NCI-H1092 (cell line): ENCODE data around the gene CES3.
"Not testable (repeated sequence)": the region's sequence is repeated elsewhere in the genome, so short reads cannot be mapped to it uniquely, and the experiment has no call there.

Experiments
- DNase-seq: peaks from one replicate; lab custom pipeline; 2025; lab: John Stamatoyannopoulos, UW

Gene CES3

GRCh38 chr16:66946974-66947301, 14.1 kb upstream of the CES3 start:
- DNase-seq = no peak

- DNase-seq = peak; percentile 36
These were observed 13.6 kb upstream of the CES3 start for GRCh38 chr16:66947302-66948065.

DNA sequence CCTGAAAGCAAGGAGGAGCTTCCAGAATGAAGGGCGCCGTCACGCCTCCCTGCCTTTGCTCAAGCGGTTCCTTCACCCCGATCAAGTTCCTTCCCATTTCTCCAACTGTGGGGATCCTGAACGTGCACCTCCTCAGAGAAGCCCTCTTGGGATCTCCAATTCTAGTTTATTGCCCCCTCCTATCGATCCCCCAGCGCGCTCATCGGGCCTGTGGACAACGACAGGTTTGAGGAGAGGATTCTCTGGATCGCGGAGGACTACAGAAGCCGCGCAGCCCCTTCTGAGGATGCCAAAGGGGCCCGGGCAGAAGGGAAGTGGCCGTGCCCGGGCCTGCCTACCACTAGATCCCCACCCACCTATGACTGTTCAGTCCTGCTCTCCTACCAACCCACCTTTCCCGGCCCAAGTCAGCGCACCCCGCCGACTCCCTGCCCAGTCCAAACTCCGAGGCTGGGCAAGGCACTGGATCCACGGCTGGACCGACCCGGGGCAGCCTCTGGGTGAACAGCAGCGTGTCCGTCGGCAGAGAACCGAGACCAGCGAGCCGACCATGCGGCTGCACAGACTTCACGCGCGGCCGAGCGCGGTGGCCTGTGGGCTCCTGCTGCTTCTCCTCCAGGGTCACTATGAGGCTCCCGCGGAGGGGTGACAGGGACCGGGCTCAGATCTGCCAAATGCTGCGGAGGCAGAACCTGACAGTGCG, 12.8 kb upstream of the CES3 start:
- no peak for DNase-seq

- no peak for DNase-seq
These were observed 12.2 kb upstream of the CES3 start for GRCh38 chr16:66948837-66949225.

DNA sequence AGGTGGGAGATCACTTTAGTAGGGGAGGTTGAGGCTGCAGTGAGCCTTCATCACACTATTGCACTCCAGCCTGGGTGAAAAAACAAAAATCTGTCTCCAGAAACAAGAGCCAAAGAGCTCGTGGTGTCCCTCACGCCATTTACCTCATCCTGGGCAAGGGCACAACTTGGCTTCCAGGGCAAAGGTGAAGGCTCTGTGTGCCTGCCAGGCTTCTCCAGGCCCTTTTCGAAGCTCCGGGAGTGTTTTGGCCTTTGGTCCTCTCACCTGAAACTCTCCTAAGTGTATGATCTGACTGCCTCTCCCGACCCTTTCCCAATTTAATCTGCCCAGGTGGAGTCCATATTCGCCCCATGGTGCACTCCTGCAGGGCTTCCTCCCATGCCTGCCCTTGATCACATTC, 11.6 kb upstream of the CES3 start:
- no peak for DNase-seq

- no peak for DNase-seq
These were observed 10.6 kb upstream of the CES3 start for GRCh38 chr16:66950437-66950836.

- DNase-seq = no peak
These were observed 9.9 kb upstream of the CES3 start for GRCh38 chr16:66950971-66951790.

GRCh38 chr16:66952430-66953110, 8.5 kb upstream of the CES3 start:
- DNase-seq = no peak

- no peak for DNase-seq
These were observed 7.5 kb upstream of the CES3 start for GRCh38 chr16:66953462-66954096.

GRCh38 chr16:66954097-66954659, 6.9 kb upstream of the CES3 start:
- DNase-seq = peak; percentile 49

GRCh38 chr16:66955363-66956153, 5.5 kb upstream of the CES3 start:
- DNase-seq = not testable (repeated sequence)

GRCh38 chr16:66956154-66956457, 5.0 kb upstream of the CES3 start:
- not testable (repeated sequence) for DNase-seq

DNA sequence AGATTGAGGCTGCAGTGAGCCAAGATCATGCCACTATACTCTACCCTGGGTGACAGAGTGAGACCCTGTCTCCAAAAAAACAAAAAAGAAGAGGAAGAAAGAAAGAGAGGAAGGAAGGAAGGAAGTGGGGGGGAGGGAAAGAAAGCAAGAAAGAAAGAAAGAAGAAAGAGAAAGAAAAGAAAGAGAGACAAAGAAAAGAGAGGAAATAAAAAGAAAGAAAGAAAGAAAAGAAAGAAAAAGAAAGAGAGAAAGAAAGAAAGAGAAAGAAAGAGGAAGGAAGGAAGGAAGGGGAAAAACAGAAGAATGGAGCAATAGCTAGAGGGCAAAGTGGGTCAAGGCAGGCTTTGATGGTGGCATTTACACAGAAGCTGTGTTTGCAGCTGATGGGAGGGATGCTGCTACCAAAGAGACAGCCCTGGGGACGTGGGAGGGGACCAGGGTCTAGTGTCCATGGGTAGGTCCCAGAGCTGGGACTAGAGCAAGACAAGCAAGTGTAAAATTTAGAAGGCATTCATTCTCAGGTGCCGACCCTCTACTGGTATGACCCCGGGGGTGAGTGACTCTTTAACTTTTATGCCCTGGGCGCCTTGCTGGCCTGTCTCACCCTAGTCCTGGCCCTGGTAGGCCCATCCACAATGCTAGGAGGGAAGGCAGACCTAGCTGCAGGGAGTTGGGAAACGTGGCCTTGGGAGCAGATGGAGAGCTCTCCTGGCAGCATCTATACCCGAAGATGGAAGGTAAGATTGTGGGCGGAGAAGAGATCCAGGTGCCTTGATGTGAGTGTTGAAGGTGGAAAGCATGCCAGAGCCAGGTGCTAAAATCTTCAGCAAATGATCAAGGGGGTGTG, 2.0 kb upstream of the CES3 start:
- DNase-seq = no peak

GRCh38 chr16:66959704-66960161, 1.3 kb upstream of the CES3 start:
- DNase-seq = no peak

GRCh38 chr16:66960270-66960669, 796 bp upstream of the CES3 start:
- DNase-seq = no peak

DNA sequence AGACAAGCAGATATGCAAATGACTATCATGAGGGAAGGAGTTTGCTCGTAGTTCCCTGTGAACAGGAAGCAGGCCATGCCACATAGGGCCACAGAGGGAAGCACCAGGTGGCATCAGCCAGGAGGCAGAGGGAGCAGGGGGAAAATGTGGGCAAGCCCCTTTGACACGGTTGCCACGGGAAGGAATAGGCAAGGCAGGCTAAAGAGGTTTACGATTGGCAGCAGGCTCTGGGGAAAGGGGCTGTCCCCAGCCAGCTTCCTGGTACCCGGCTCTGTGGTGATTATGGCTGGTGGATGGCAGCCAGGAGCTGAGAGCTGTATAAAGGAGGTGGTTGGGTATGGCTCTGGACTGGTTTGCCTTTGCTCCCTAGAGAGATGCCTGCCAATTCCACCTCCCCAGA, 848 bp downstream of the CES3 start:
- DNase-seq = peak; percentile 75

DNA sequence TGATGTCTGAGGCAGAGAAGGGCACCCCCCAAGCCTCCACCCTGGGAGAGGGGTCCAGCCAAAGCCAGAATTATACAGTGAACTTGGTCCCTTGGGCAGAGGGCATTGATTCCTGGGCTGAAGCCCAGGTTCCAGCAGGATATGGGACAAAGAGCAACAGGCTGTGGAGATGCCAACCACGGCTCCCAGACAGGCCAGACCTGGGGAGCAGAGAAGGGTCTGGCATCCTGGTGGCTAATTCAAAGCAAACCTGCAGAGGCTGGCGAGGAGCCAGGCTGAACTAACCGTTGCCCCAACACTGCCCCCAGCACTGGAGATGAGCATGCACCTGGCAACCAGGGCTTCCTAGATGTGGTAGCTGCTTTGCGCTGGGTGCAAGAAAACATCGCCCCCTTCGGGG, 3.0 kb downstream of the CES3 start:
- DNase-seq = no peak

- no peak for DNase-seq
These were observed 7.8 kb downstream of the CES3 start for GRCh38 chr16:66968847-66969246.

GRCh38 chr16:66970775-66971720, 10.0 kb downstream of the CES3 start:
- no peak for DNase-seq
